ENCODE measurements around the gene TMEM247.
"Not testable (repeated sequence)": the region's sequence is repeated elsewhere in the genome, so short reads cannot be mapped to it uniquely, and the experiment has no call there.

The TMEM247 gene

GRCh38 chr2:46512185-46512584 is 32.8 kb downstream of the TMEM247 start:
- DNase-seq (ENCODE audit: low read depth), result no peak

GRCh38 chr2:46514738-46515137 is 35.4 kb downstream of the TMEM247 start:
- no peak for DNase-seq (ENCODE audit: low read depth)

GRCh38 chr2:46517485-46517884 is 38.1 kb downstream of the TMEM247 start:
- DNase-seq (ENCODE audit: low read depth), result no peak

GRCh38 chr2:46518861-46519260 is 39.5 kb downstream of the TMEM247 start:
- DNase-seq (ENCODE audit: low read depth), result no peak

GRCh38 chr2:46519265-46519664 is 39.9 kb downstream of the TMEM247 start:
- no peak for DNase-seq (ENCODE audit: low read depth)

GRCh38 chr2:46520130-46520711 is 40.9 kb downstream of the TMEM247 start:
- peak; percentile 26 for DNase-seq (ENCODE audit: low read depth)

- peak; percentile 68 for DNase-seq (ENCODE audit: low read depth)
Observed at GRCh38 chr2:46521215-46521683, 41.9 kb downstream of the TMEM247 start.

- DNase-seq (ENCODE audit: low read depth), result not testable (repeated sequence)
Observed at GRCh38 chr2:46522385-46522784, 43.0 kb downstream of the TMEM247 start.

- no peak for DNase-seq (ENCODE audit: low read depth)
Observed at GRCh38 chr2:46525522-46526155, 46.3 kb downstream of the TMEM247 start.

- DNase-seq (ENCODE audit: low read depth), result no peak
Observed at GRCh38 chr2:46528880-46529279, 49.5 kb downstream of the TMEM247 start.

GRCh38 chr2:46530639-46531038 is 51.3 kb downstream of the TMEM247 start:
- no peak for DNase-seq (ENCODE audit: low read depth)

- no peak for DNase-seq (ENCODE audit: low read depth)
Observed at GRCh38 chr2:46531863-46532262, 52.5 kb downstream of the TMEM247 start.

Data from fibroblast of gingiva (primary cell).